ENCODE results near the gene GNPTG. TPM values are rescaled to one million over a fixed set of nuclear protein-coding genes. Genes with fewer than 3 reads are reported as not detected.

GNPTG gene
- total RNA-seq, 1 experiment from 2014 or later, result 29.4 TPM

GRCh38 chr16:1387331-1387730, 35.6 kb downstream of the GNPTG start:
- no peaks in the 10 kb centered on the region for H4K20me1 ChIP-seq (ENCODE audit: control insufficient read depth, insufficient read depth, insufficient read length)
- no peak overlapping the region for H3K18ac ChIP-seq (ENCODE audit: insufficient read length, low read depth, low read length)
- no peaks in the 10 kb centered on the region for H3K23me2 ChIP-seq (ENCODE audit: insufficient read length, low read depth, low read length, poor library complexity, severe bottlenecking)
- no peaks in the 10 kb centered on the region for H3K79me2 ChIP-seq (ENCODE audit: insufficient read depth, low read length)
- no peak overlapping the region for H4K5ac ChIP-seq (ENCODE audit: insufficient read length, low read depth, low read length)
- no peaks in the 10 kb centered on the region for H3K4me1 ChIP-seq (ENCODE audit: insufficient read depth, low read length)
- H2BK20ac ChIP-seq (ENCODE audit: low read depth, low read length, poor library complexity, severe bottlenecking), result no peak overlapping the region
- no peak overlapping the region for H3K23ac ChIP-seq (ENCODE audit: insufficient read length, low read depth, low read length)
- no peak overlapping the region for H3T11ph ChIP-seq (ENCODE audit: low read length)
- H3K4me2 ChIP-seq (ENCODE audit: insufficient read depth, insufficient read length, low read length), result no peak overlapping the region
- no peak overlapping the region for H2BK120ac ChIP-seq (ENCODE audit: low read depth, low read length, poor library complexity, severe bottlenecking)
- H3K9me3 ChIP-seq (ENCODE audit: control insufficient read depth, low read depth, low read length), result no peaks in the 10 kb centered on the region
- peaks cover 4 to 14% (median 12%) of the 10 kb centered on the region in 3 experiments; a peak in 5 of 7 replicates for H3K36me3 Mint-ChIP-seq (ENCODE audit: insufficient read depth in 1 of 3, low read depth in 3 of 3)
- DNase-seq, result no peak
- no peak overlapping the region for H3K27ac ChIP-seq (ENCODE audit: insufficient read length, low read depth, low read length)
- no peak overlapping the region for H3K4ac ChIP-seq (ENCODE audit: low read depth, low read length)
- no peak overlapping the region for H3K56ac ChIP-seq (ENCODE audit: insufficient read length, low read depth, low read length)
- no peak overlapping the region for H4K8ac ChIP-seq (replicated peaks; ENCODE audit: insufficient read length, low read depth, low read length)
- no peaks in the 10 kb centered on the region for H3K9me3 Mint-ChIP-seq
- H3K4me3 Mint-ChIP-seq, result no peak overlapping the region
- H3K4me1 Mint-ChIP-seq, result no peaks in the 10 kb centered on the region
- no peak overlapping the region for H4K91ac ChIP-seq (ENCODE audit: insufficient read length, low read depth, low read length)
- H3K27me3 Mint-ChIP-seq (ENCODE audit: low read depth), result no peaks in the 10 kb centered on the region
- TF ChIP-seq, protein P1, sequence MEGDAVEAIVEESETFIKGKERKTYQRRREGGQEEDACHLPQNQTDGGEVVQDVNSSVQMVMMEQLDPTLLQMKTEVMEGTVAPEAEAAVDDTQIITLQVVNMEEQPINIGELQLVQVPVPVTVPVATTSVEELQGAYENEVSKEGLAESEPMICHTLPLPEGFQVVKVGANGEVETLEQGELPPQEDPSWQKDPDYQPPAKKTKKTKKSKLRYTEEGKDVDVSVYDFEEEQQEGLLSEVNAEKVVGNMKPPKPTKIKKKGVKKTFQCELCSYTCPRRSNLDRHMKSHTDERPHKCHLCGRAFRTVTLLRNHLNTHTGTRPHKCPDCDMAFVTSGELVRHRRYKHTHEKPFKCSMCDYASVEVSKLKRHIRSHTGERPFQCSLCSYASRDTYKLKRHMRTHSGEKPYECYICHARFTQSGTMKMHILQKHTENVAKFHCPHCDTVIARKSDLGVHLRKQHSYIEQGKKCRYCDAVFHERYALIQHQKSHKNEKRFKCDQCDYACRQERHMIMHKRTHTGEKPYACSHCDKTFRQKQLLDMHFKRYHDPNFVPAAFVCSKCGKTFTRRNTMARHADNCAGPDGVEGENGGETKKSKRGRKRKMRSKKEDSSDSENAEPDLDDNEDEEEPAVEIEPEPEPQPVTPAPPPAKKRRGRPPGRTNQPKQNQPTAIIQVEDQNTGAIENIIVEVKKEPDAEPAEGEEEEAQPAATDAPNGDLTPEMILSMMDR (conservative IDR thresholded peaks at IDR 0.05), result no peak
- no peak overlapping the region; the same call in 1 of the 2 replicates for H3K14ac ChIP-seq (ENCODE audit: insufficient read depth, low read length)
- H3K27me3 ChIP-seq (ENCODE audit: insufficient read depth, low read length), result no peaks in the 10 kb centered on the region
- no peak overlapping the region for H3K9ac ChIP-seq (ENCODE audit: extremely low read depth, insufficient read length, low read length)
- no CpG with 5 or more reads among the region's 16 CpGs for WGBS (ENCODE audit: extremely low coverage, insufficient read length, low lambda C conversion rate)
- no peak overlapping the region for H2AK5ac ChIP-seq (ENCODE audit: insufficient read length, low read length)
- no peaks in the 10 kb centered on the region for H3K79me1 ChIP-seq (ENCODE audit: insufficient read depth, low read depth, low read length, poor library complexity, severe bottlenecking)
- H2BK5ac ChIP-seq (ENCODE audit: insufficient read length, low read length), result no peak overlapping the region
- no peak overlapping the region for H2AFZ ChIP-seq (ENCODE audit: low read length)
- no peak overlapping the region for H2BK12ac ChIP-seq (ENCODE audit: insufficient read length, low read depth, low read length)
- H2BK15ac ChIP-seq (ENCODE audit: low read depth, low read length), result no peak overlapping the region
- H3K27ac Mint-ChIP-seq, result no peak overlapping the region; a peak in 1 of 7 replicates
